PC-9 (cell line): Measurements from ENCODE around the gene RAB31. TPM values are rescaled to one million over a fixed set of nuclear protein-coding genes. Genes with fewer than 3 reads are reported as not detected.
"Not testable (repeated sequence)": the region's sequence is repeated elsewhere in the genome, so short reads cannot be mapped to it uniquely, and the experiment has no call there.

Source experiments
- BruUV-seq: library from RNA; stranded (reverse); fragments of 400-500 nt; replicated peaks from 2 replicates; lab custom pipeline; 2021; lab: Mats Ljungman, UMichigan
- CTCF ChIA-PET: fragments of 300-600 bp; sonication (Branson Sonifier 250); formaldehyde crosslinking; loops from one replicate; lab custom pipeline; 2022; ENCODE audit warnings: antibody characterized with exemption; lab: Charles Lee
- POLR2A ChIA-PET: fragments of 300-600 bp; sonication (Branson Sonifier 250); formaldehyde crosslinking; loops from one replicate; lab custom pipeline; 2022; ENCODE audit warnings: antibody characterized with exemption; ENCODE audit not compliant: unreplicated experiment; lab: Charles Lee
- DNase-seq, 2 experiments: peaks; one replicate each; pipeline versions ENCODE4 v3.0.0 to v3.0.0-alpha.2; 2015 to 2022; ENCODE audit warnings: mixed read lengths in 1 of 2
- H2AFZ ChIP-seq: fragments of 200-600 bp; sonication (generic); 2 replicates; pipeline ENCODE4 v1.8.1; 2017; ENCODE audit warnings: antibody characterized with exemption
- H3F3A ChIP-seq: fragments of 200-600 bp; sonication (generic); 2 replicates; pipeline ENCODE4 v1.8.1; 2017; ENCODE audit warnings: antibody characterized with exemption, mild to moderate bottlenecking, low read depth; ENCODE audit not compliant: insufficient read depth
- H3K27ac ChIP-seq: fragments of 200-600 bp; sonication (generic); 2 replicates; pipeline ENCODE4 v1.6.1; 2016; ENCODE audit warnings: mixed run types
- H3K27me3 ChIP-seq: fragments of 200-600 bp; sonication (generic); 2 replicates; pipeline ENCODE4 v1.6.1; 2016; ENCODE audit warnings: low read depth, mixed run types; ENCODE audit not compliant: insufficient read depth
- H3K36me3 ChIP-seq: fragments of 200-600 bp; sonication (generic); 2 replicates; pipeline ENCODE4 v1.6.1; 2016; ENCODE audit warnings: low read depth, mixed run types
- H3K4me1 ChIP-seq: fragments of 200-600 bp; sonication (generic); replicated peaks from 2 replicates; pipeline ENCODE4 v1.6.1; 2016; ENCODE audit warnings: mixed run types; ENCODE audit not compliant: insufficient read depth
- H3K4me2 ChIP-seq: fragments of 200-600 bp; sonication (generic); 2 replicates; pipeline ENCODE4 v1.6.1; 2017; ENCODE audit warnings: mixed run types
- H3K4me3 ChIP-seq: fragments of 200-600 bp; sonication (generic); 2 replicates; pipeline ENCODE4 v1.6.1; 2016; ENCODE audit warnings: mixed run types
- H3K79me2 ChIP-seq: fragments of 200-600 bp; sonication (generic); 2 replicates; pipeline ENCODE4 v1.6.1; 2017; ENCODE audit warnings: low read depth, mixed run types
- H3K9me2 ChIP-seq: fragments of 200-600 bp; sonication (generic); 2 replicates; pipeline ENCODE4 v1.8.1; 2017; ENCODE audit warnings: mild to moderate bottlenecking; ENCODE audit not compliant: insufficient read depth
- H3K9me3 ChIP-seq: fragments of 200-600 bp; sonication (generic); 2 replicates; pipeline ENCODE4 v1.8.1; 2016; ENCODE audit warnings: low read depth; ENCODE audit not compliant: insufficient read depth
- H4K20me1 ChIP-seq: fragments of 200-600 bp; sonication (generic); 2 replicates; pipeline ENCODE4 v1.8.1; 2017; ENCODE audit not compliant: insufficient read depth
- EZH2 ChIP-seq: fragments of 200-600 bp; sonication (generic); IDR thresholded peaks from 2 replicates; pipeline ENCODE4 v1.8.0; 2017; ENCODE audit warnings: antibody characterized with exemption, low read depth
- intact Hi-C: fragments of 100-400 bp; cut with micrococcal nuclease; formaldehyde crosslinking; loops from one replicate; pipeline ENCODE4 v1.10.0; 2022; ENCODE audit not compliant: unreplicated experiment
- total RNA-seq: library from RNA; stranded (reverse); gene quantifications from 2 replicates; pipeline ENCODE4 v1.2.3, GENCODE V29; 2021
- TF ChIP-seq, protein P1 (sequence below): fragments of 200-600 bp; sonication (generic); conservative IDR thresholded peaks from 2 replicates; pipeline ENCODE4 v1.6.1; 2017; ENCODE audit warnings: mixed run types, antibody characterized with exemption, mild to moderate bottlenecking, moderate library complexity

RAB31 gene
- total RNA-seq, 1 experiment from 2014 or later, result 51.0 TPM

DNA sequence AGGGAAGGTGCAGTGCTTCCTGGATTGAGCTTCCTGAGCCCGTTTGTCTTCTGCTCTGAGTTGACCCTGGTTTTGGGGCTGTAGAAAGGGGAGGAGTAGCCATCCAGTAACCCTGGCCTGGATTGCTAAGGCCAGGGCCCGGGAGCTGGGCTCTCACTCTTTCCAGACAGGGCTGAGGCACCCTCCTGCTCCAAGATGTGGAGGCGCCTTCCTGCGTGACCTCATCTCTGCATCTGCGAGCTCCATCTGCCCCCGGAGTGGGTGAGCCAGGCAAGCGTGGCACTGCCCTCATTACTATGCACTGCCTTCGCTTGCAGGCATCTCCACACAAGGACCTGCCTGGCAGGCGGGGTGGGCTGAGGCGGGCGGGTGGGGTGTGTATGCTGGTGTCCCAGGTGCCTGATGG, 58.0 kb downstream of the RAB31 start:
- peaks cover 9% of the 10 kb centered on the region for H3K4me1 ChIP-seq
- H3K4me2 ChIP-seq, result no peak overlapping the region
- ChIA-PET CTCF (no interaction called here), POLR2A (no interaction called here)
- TF ChIP-seq EZH2, result no peak
- TF ChIP-seq, protein P1, sequence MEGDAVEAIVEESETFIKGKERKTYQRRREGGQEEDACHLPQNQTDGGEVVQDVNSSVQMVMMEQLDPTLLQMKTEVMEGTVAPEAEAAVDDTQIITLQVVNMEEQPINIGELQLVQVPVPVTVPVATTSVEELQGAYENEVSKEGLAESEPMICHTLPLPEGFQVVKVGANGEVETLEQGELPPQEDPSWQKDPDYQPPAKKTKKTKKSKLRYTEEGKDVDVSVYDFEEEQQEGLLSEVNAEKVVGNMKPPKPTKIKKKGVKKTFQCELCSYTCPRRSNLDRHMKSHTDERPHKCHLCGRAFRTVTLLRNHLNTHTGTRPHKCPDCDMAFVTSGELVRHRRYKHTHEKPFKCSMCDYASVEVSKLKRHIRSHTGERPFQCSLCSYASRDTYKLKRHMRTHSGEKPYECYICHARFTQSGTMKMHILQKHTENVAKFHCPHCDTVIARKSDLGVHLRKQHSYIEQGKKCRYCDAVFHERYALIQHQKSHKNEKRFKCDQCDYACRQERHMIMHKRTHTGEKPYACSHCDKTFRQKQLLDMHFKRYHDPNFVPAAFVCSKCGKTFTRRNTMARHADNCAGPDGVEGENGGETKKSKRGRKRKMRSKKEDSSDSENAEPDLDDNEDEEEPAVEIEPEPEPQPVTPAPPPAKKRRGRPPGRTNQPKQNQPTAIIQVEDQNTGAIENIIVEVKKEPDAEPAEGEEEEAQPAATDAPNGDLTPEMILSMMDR, result no peak
- peaks cover 13% of the 10 kb centered on the region; the same call in 1 of the 2 replicates for H3F3A ChIP-seq
- H3K79me2 ChIP-seq, result peaks cover 24% of the 10 kb centered on the region; the same call in 1 of the 2 replicates
- intact Hi-C loops, result no loop called here
- no peak overlapping the region for H3K4me3 ChIP-seq
- H3K9me3 ChIP-seq, result no peaks in the 10 kb centered on the region
- no peaks in the 10 kb centered on the region for H3K9me2 ChIP-seq
- H3K27ac ChIP-seq, result no peak overlapping the region
- H4K20me1 ChIP-seq, result no peaks in the 10 kb centered on the region
- no peaks in the 10 kb centered on the region for H3K36me3 ChIP-seq
- H3K27me3 ChIP-seq, result no peaks in the 10 kb centered on the region
- no peak overlapping the region for H2AFZ ChIP-seq
- no peak for DNase-seq
- BruUV-seq, result no TSS peak

DNA sequence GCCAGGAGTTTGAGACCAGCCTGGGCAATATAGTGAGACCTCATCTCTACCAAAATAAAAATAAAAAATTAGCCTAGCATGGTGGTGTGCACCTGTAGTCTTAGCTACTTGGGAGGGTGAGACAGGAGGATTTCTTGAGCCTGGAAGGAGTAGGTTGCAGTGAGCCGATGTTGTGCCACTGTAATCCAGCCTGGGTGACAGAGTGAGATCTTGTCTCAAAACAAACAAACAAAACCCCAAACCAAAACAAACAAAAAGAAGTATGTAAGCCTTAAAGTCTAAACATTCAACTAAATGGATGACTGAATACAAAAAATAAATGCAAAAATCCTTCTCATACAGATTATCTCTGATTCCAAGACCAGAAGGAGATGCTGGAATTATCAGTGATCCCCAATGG, 58.6 kb downstream of the RAB31 start:
- Histone ChIP-seq H3F3A (peaks cover 13% of the 10 kb centered on the region; the same call in 1 of the 2 replicates), H3K4me2 (no peak overlapping the region), H3K27ac (no peak overlapping the region), H3K4me1 (peaks cover 12% of the 10 kb centered on the region), H3K36me3 (no peaks in the 10 kb centered on the region), H2AFZ (no peak overlapping the region), H3K9me3 (no peaks in the 10 kb centered on the region), H4K20me1 (no peaks in the 10 kb centered on the region), H3K27me3 (no peaks in the 10 kb centered on the region), H3K4me3 (no peak overlapping the region), H3K79me2 (peaks cover 27% of the 10 kb centered on the region), H3K9me2 (no peaks in the 10 kb centered on the region)
- POLR2A ChIA-PET, result no interaction called here
- TF ChIP-seq, protein P1, result no peak
- no peak for TF ChIP-seq EZH2
- BruUV-seq, result no TSS peak
- no peak for DNase-seq
- CTCF ChIA-PET, result no interaction called here
- intact Hi-C loops, result no loop called here

DNA sequence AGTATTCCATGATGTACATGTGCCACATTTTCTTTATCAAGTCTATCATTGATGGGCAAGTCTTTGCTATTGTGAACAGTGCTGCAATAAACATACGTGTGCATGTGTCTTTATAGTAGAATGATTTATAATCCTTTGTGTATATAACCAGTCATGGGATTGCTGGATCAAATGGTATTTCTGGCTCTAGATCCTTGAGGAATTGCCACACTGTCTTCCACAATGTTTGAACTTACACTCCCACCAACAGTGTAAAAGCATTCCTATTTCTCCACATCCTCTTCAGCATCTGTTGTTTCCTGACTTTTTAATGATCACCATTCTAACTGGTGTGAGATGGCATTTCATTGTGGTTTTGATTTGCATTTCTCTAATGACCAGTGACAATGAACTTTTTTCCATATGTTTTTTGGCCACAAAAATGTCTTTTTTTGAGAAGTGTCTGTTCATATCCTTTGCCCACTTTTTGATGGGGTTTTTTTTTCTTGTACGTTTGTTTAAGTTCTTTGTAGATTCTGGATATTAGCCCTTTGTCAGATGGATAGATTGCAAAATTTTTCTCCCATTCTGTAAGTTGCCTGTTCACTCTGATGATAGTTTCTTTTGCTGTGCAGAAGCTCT, 60.1 kb downstream of the RAB31 start:
- POLR2A ChIA-PET, H3K4me3 ChIP-seq, H3K9me3 ChIP-seq, BruUV-seq, DNase-seq, CTCF ChIA-PET, H3K4me2 ChIP-seq, H3K9me2 ChIP-seq, H3K27me3 ChIP-seq, H3K27ac ChIP-seq, H4K20me1 ChIP-seq, intact Hi-C loops, H3K36me3 ChIP-seq, H2AFZ ChIP-seq: not testable (repeated sequence)
- H3K4me1 ChIP-seq, result peaks cover 20% of the 10 kb centered on the region
- peaks cover 38% of the 10 kb centered on the region for H3K79me2 ChIP-seq
- peaks cover 13% of the 10 kb centered on the region; the same call in 1 of the 2 replicates for H3F3A ChIP-seq

DNA sequence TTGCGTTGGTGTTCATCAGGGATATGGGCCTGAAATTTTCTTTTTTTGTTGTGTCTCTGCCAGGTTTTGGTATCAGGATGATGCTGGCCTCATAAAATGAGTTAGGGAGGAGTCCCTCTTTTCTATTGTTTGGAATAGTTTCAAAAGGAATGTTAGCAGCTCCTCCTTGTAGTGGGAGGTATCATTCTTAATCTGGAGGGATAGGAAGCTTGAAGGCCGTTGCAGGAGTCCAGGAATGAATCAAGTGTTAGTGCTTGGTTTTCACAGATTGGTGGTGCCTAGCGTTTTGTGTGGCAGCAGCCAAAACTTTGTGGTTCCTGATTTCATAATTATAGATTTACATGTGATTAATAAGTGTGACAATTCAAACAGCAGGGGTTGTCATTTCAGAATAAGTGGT, 62.0 kb downstream of the RAB31 start:
- intact Hi-C loops, result loop anchor here (5.0 kb wide), 1 partner anchor 158 kb away; the partner anchor contains the start of gene PPP4R1
- not testable (repeated sequence) for H3K4me2 ChIP-seq, DNase-seq, H4K20me1 ChIP-seq, H2AFZ ChIP-seq, H3K27ac ChIP-seq, BruUV-seq, H3K36me3 ChIP-seq, H3K4me3 ChIP-seq, H3K9me3 ChIP-seq, H3K27me3 ChIP-seq, H3K9me2 ChIP-seq, H3F3A ChIP-seq
- POLR2A ChIA-PET, result interaction anchor here (0.7 kb wide), 1 partner anchor 32 kb away, joined by 4 read pairs; no protein-coding TSS in a partner anchor
- Histone ChIP-seq H3K79me2 (peaks cover 39% of the 10 kb centered on the region), H3K4me1 (peaks cover 20% of the 10 kb centered on the region)
- CTCF ChIA-PET, result interaction anchor here (0.6 to 1.1 kb wide), 2 partner anchors 38 to 63 kb away, joined by 3 to 22 read pairs; no protein-coding TSS in a partner anchor
